ENCODE results near the gene CEMP1.

CEMP1 gene

GRCh38 chr16:2526135-2526534, 5.1 kb downstream of the CEMP1 start:
- no peaks in the 10 kb centered on the region for H3K36me3 ChIP-seq (ENCODE audit: insufficient read depth)
- H3K4me2 ChIP-seq, result no peak overlapping the region
- H3K4me3 ChIP-seq (IDR thresholded peaks at IDR 0.05; ENCODE audit: insufficient read depth, low read depth, low read length), result no peak overlapping the region
- no peak overlapping the region for H3K9ac ChIP-seq
- H3K79me2 ChIP-seq (ENCODE audit: insufficient read depth, low read depth), result peaks cover 13% of the 10 kb centered on the region
- no peak overlapping the region for H2AFZ ChIP-seq (ENCODE audit: low read depth)
- H3K4me1 ChIP-seq (ENCODE audit: low read depth, poor library complexity, severe bottlenecking), result peaks cover 13% of the 10 kb centered on the region
- H3K27me3 ChIP-seq (ENCODE audit: insufficient read depth, low read depth), result no peaks in the 10 kb centered on the region
- no peak overlapping the region for H3K27ac ChIP-seq
- TF ChIP-seq CTCF (conservative IDR thresholded peaks at IDR 0.05; ENCODE audit: low read depth, low read length), result no peak
- H4K20me1 ChIP-seq (ENCODE audit: insufficient read depth), result no peaks in the 10 kb centered on the region

GRCh38 chr16:2524339-2524938, 6.8 kb downstream of the CEMP1 start:
- Histone ChIP-seq H2AFZ (ENCODE audit: low read depth) (no peak overlapping the region), H3K4me3 (IDR thresholded peaks at IDR 0.05; ENCODE audit: insufficient read depth, low read depth, low read length) (no peak overlapping the region), H4K20me1 (ENCODE audit: insufficient read depth) (no peaks in the 10 kb centered on the region), H3K9ac (no peak overlapping the region), H3K4me1 (ENCODE audit: low read depth, poor library complexity, severe bottlenecking) (peaks cover 7% of the 10 kb centered on the region), H3K79me2 (ENCODE audit: insufficient read depth, low read depth) (peaks cover 24% of the 10 kb centered on the region), H3K36me3 (ENCODE audit: insufficient read depth) (no peaks in the 10 kb centered on the region), H3K27me3 (ENCODE audit: insufficient read depth, low read depth) (no peaks in the 10 kb centered on the region), H3K4me2 (no peak overlapping the region), H3K27ac (no peak overlapping the region)
- no peak for TF ChIP-seq CTCF (conservative IDR thresholded peaks at IDR 0.05; ENCODE audit: low read depth, low read length)

DNA sequence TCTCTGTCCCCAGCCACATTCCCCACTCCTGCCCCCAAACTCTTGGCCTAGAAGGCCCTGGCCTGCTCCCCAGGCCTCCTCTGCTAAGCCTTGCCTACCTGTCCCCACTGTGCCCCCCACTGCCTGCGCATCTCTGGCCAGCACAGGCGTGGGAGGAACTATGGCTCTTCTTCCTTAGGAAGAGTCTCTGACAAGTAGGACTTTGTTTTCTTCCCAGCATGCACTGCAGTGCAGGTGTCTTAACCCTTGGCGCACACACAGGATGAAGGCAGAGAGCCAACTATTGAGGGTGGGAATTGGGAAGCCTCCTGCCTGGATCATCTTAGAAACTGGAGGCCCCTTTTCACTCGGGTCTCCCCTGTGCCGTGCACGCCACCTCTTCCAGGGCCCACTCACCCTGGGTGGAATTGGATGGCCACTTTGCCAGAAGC, 7.4 kb downstream of the CEMP1 start:
- Histone ChIP-seq H3K27me3 (ENCODE audit: insufficient read depth, low read depth) (no peaks in the 10 kb centered on the region), H3K36me3 (ENCODE audit: insufficient read depth) (no peaks in the 10 kb centered on the region), H3K4me1 (ENCODE audit: low read depth, poor library complexity, severe bottlenecking) (peaks cover 7% of the 10 kb centered on the region), H3K4me2 (no peak overlapping the region), H4K20me1 (ENCODE audit: insufficient read depth) (no peaks in the 10 kb centered on the region), H3K27ac (no peak overlapping the region), H3K9ac (no peak overlapping the region), H2AFZ (ENCODE audit: low read depth) (no peak overlapping the region), H3K79me2 (ENCODE audit: insufficient read depth, low read depth) (peaks cover 30% of the 10 kb centered on the region), H3K4me3 (IDR thresholded peaks at IDR 0.05; ENCODE audit: insufficient read depth, low read depth, low read length) (no peak overlapping the region)
- TF ChIP-seq CTCF (conservative IDR thresholded peaks at IDR 0.05; ENCODE audit: low read depth, low read length), result no peak

DNA sequence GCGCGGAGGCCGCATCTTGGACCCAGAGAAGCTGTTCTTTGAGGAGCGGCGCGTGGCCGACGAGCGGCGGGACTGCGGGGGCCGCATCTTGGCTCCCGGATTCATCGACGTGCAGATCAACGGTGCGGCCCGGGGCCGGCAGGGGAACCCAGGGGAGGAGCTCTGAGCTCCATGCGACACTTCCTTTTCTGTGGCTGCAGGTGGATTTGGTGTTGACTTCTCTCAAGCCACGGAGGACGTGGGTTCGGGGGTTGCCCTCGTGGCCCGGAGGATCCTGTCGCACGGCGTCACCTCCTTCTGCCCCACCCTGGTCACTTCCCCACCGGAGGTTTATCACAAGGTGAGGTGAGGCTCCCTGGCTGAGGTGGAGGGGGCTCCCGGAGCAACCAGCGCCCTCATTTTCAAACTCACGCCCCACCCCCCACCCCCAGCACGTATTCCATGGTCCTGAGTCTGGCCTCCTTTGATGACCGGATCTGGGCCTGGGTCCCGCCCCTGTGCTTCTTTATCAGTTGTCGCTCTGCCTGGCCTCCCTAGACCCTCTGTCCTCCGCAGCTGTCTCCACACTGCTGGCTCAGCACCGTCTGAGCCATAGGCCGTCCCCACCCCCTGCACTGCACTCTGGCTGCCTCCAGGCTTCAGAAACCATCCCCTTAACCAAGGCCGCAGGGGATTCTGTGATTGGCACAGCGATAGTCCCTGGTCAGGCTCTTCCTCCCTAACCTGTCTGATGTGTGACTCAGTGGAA, 10.2 kb downstream of the CEMP1 start:
- Histone ChIP-seq H2AFZ (ENCODE audit: low read depth) (peak overlapping the region; percentile 19; the same call in 1 of the 2 replicates), H3K27me3 (ENCODE audit: insufficient read depth, low read depth) (no peaks in the 10 kb centered on the region), H3K27ac (peak overlapping the region; percentile 52; the same call in 1 of the 2 replicates), H3K4me1 (ENCODE audit: low read depth, poor library complexity, severe bottlenecking) (peaks cover 23% of the 10 kb centered on the region), H3K79me2 (ENCODE audit: insufficient read depth, low read depth) (peaks cover 59% of the 10 kb centered on the region), H3K4me3 (IDR thresholded peaks at IDR 0.05; ENCODE audit: insufficient read depth, low read depth, low read length) (no peak overlapping the region), H3K4me2 (peak overlapping the region; percentile 74), H4K20me1 (ENCODE audit: insufficient read depth) (no peaks in the 10 kb centered on the region; the same call in 1 of the 2 replicates), H3K36me3 (ENCODE audit: insufficient read depth) (no peaks in the 10 kb centered on the region), H3K9ac (peak overlapping the region; percentile 66; the same call in 1 of the 2 replicates)
- TF ChIP-seq CTCF (conservative IDR thresholded peaks at IDR 0.05; ENCODE audit: low read depth, low read length), result no peak

Measured in KMS-11 (cell line).